DND-41 (cell line): ENCODE results near the gene ITPR3.

Source experiments
- ATAC-seq: fragments of 200-7000 bp; cut with Tn5 transposase; 3 replicates; pipeline ENCODE4 v1.9.1; 2021; ENCODE audit warnings: low read depth; ENCODE audit not compliant: insufficient read depth
- DNase-seq: peaks from one replicate; pipeline ENCODE4 v3.0.0-alpha.2; 2020
- H2AFZ ChIP-seq: 2 replicates; pipeline ENCODE4 v1.6.0; 2012; ENCODE audit warnings: low read depth, low read length
- H3K27ac ChIP-seq: 2 replicates; pipeline ENCODE4 v1.5.1; 2012; ENCODE audit warnings: low read length, inconsistent platforms
- H3K27me3 ChIP-seq: fragments of 200-600 bp; sonication (generic); 2 replicates; pipeline ENCODE4 v1.6.0; 2012; ENCODE audit warnings: low read length, mild to moderate bottlenecking, inconsistent platforms; ENCODE audit not compliant: insufficient read depth, poor library complexity
- H3K36me3 ChIP-seq: 2 replicates; pipeline ENCODE4 v1.5.1; 2012; ENCODE audit warnings: low read length, inconsistent platforms; ENCODE audit not compliant: insufficient read depth
- H3K4me1 ChIP-seq: 2 replicates; pipeline ENCODE4 v1.5.1; 2012; ENCODE audit warnings: mild to moderate bottlenecking, low read length; ENCODE audit not compliant: insufficient read depth
- H3K4me2 ChIP-seq: 2 replicates; pipeline ENCODE4 v1.6.0; 2012; ENCODE audit warnings: mild to moderate bottlenecking, moderate library complexity, low read length, inconsistent platforms; ENCODE audit not compliant: insufficient read depth
- H3K4me3 ChIP-seq, 2 experiments: fragments of 200-600 bp in 1 of 2; shearing (Covaris generic) in 1 of 2; 2 replicates each; pipeline ENCODE4 v1.5.1; 2012 to 2016; ENCODE audit warnings: inconsistent platforms in 2 of 2, low read length in 2 of 2, mild to moderate bottlenecking in 2 of 2, low read depth in 1 of 2, moderate library complexity in 1 of 2
- H3K79me2 ChIP-seq: 2 replicates; pipeline ENCODE4 v1.6.0; 2012; ENCODE audit warnings: low read length, inconsistent platforms; ENCODE audit not compliant: insufficient read depth
- H3K9ac ChIP-seq: 2 replicates; pipeline ENCODE4 v1.6.0; 2012; ENCODE audit warnings: low read depth, mild to moderate bottlenecking, inconsistent platforms, low read length, moderate library complexity
- H3K9me3 ChIP-seq: 2 replicates; pipeline ENCODE4 v1.5.1; 2012; ENCODE audit warnings: low read length, moderate library complexity, mild to moderate bottlenecking, inconsistent platforms; ENCODE audit not compliant: insufficient read depth, severe bottlenecking
- H4K20me1 ChIP-seq: 2 replicates; pipeline ENCODE4 v1.6.0; 2012; ENCODE audit warnings: low read length; ENCODE audit not compliant: insufficient read depth
- EZH2 ChIP-seq: IDR thresholded peaks from 3 replicates; pipeline ENCODE4 v1.6.1; 2012; ENCODE audit warnings: borderline replicate concordance, low read depth, mild to moderate bottlenecking, moderate library complexity, low read length, inconsistent platforms; ENCODE audit not compliant: severe bottlenecking
- TF ChIP-seq, protein P1 (sequence below): IDR thresholded peaks from 2 replicates; pipeline ENCODE4 v1.5.1; 2012; ENCODE audit warnings: borderline replicate concordance, low read length, moderate library complexity, mild to moderate bottlenecking; ENCODE audit not compliant: poor library complexity, severe bottlenecking; ENCODE audit errors: extremely low read depth

Gene ITPR3

DNA sequence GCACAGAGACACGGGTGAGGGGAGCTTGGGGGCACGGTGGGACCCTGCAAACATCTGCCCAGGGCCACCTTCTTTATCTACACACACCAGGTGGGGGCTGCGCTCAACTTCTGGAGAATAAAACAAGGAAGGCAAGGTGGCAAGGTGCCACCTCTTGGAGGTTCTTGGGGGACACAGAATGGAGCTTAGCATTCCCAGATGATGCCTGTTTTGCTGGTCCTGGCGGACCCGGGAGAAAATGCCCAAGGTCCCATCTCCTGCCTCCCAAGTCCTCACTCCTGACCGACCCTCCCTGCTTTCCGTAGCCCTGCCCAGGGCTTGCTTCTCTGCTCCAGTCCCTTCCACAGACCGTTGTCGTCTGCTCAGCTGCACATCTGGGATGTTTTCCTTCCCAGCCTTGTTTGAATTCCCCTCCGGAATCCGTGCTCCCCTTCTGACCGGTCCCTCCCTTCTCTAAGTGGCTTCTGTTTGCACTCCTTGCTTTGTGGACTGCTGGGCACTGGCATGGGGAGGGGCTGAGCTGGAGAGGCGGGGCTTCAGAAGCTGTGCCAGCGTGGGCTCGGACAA, 13.1 kb downstream of the ITPR3 start:
- DNase-seq (no peak), ATAC-seq (no peak; the same call in 1 of the 3 replicates)
- 0 out of 2 replicates have a peak overlapping the region, but pooled peaks have one; percentile 47 for H3K27ac ChIP-seq
- H2AFZ ChIP-seq: peak overlapping the region; percentile 66
- H3K4me1 ChIP-seq: peaks cover 24% of the 10 kb centered on the region
- peak overlapping the region; percentile 100 for H3K4me2 ChIP-seq
- no peaks in the 10 kb centered on the region for H3K9me3 ChIP-seq
- TF ChIP-seq, protein P1, sequence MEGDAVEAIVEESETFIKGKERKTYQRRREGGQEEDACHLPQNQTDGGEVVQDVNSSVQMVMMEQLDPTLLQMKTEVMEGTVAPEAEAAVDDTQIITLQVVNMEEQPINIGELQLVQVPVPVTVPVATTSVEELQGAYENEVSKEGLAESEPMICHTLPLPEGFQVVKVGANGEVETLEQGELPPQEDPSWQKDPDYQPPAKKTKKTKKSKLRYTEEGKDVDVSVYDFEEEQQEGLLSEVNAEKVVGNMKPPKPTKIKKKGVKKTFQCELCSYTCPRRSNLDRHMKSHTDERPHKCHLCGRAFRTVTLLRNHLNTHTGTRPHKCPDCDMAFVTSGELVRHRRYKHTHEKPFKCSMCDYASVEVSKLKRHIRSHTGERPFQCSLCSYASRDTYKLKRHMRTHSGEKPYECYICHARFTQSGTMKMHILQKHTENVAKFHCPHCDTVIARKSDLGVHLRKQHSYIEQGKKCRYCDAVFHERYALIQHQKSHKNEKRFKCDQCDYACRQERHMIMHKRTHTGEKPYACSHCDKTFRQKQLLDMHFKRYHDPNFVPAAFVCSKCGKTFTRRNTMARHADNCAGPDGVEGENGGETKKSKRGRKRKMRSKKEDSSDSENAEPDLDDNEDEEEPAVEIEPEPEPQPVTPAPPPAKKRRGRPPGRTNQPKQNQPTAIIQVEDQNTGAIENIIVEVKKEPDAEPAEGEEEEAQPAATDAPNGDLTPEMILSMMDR: no peak
- H3K4me3 ChIP-seq: peak overlapping the region; percentile 15 to 74; a peak in 3 of 4 replicates
- peaks cover 6% of the 10 kb centered on the region; the same call in 1 of the 2 replicates for H3K36me3 ChIP-seq
- H3K9ac ChIP-seq: peak overlapping the region; percentile 53
- peaks cover 53% of the 10 kb centered on the region for H4K20me1 ChIP-seq
- peaks cover 42% of the 10 kb centered on the region for H3K79me2 ChIP-seq
- no peaks in the 10 kb centered on the region for H3K27me3 ChIP-seq

DNA sequence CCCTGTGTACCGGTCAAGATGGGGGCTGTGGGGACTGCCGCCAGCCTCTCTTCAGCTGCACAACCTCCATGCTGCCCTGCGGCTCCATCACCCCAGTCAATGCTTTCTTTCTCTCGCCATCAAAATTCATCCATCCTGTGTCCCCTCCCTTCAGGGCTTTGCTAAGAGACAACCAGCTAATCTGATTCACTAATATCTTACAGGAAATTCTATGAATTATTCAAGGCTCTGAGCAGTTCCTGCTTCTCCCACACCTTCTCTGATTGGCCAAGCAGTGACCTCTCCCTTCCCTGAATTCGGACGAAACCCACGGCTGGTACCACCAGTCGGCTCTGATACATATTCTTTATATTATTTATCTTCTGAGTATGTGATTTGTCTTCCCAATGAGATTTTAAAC, 13.8 kb downstream of the ITPR3 start:
- Histone ChIP-seq H3K4me2 (peak overlapping the region; percentile 100; the same call in 1 of the 2 replicates), H3K79me2 (peaks cover 47% of the 10 kb centered on the region), H3K4me3 (no peak overlapping the region), H3K27me3 (no peaks in the 10 kb centered on the region), H3K9ac (no peak overlapping the region), H4K20me1 (peaks cover 57% of the 10 kb centered on the region), H3K9me3 (no peaks in the 10 kb centered on the region), H3K4me1 (peaks cover 24% of the 10 kb centered on the region), H2AFZ (no peak overlapping the region), H3K27ac (no peak overlapping the region), H3K36me3 (peaks cover 6% of the 10 kb centered on the region; the same call in 1 of the 2 replicates)
- DNase-seq: no peak
- ATAC-seq: no peak
- TF ChIP-seq, protein P1: no peak
- no peak for TF ChIP-seq EZH2

DNA sequence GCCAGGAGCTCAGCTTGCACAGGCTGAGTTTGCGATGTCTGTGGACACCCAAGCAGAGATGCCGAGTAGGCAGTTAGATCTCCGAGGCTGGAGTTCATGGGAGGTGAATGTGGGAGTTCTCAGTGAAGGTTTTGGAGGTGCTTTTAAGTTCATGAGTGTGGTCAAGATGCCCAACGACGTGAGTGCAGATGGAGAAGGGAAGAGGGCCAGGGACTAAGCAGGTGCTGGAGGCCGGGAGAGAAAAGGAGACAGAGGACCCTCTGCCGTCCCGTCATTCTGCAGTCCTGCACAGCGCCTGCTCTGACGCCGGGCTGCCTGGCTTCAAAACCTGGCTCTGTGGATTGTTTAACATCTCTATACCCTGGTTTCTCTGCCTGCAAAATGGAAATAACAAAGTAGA, 15.5 kb downstream of the ITPR3 start:
- no peak overlapping the region for H3K27ac ChIP-seq
- H3K9me3 ChIP-seq: no peaks in the 10 kb centered on the region
- H3K4me1 ChIP-seq: peaks cover 24% of the 10 kb centered on the region
- no peak for ATAC-seq
- peaks cover 52% of the 10 kb centered on the region for H4K20me1 ChIP-seq
- no peak overlapping the region for H3K4me2 ChIP-seq
- H3K4me3 ChIP-seq: no peak overlapping the region
- H2AFZ ChIP-seq: no peak overlapping the region
- H3K27me3 ChIP-seq: no peaks in the 10 kb centered on the region
- H3K79me2 ChIP-seq: peaks cover 44% of the 10 kb centered on the region
- peaks cover 17% of the 10 kb centered on the region for H3K36me3 ChIP-seq
- no peak for DNase-seq
- H3K9ac ChIP-seq: no peak overlapping the region
- TF ChIP-seq, protein P1: no peak
- TF ChIP-seq EZH2: no peak
